ENCODE results near the gene VSIG10L2.
A peak's percentile ranks its signal among the peaks of the same experiment; 100 is the strongest.
"Not testable (repeated sequence)": the region's sequence is repeated elsewhere in the genome, so short reads cannot be mapped to it uniquely, and the experiment has no call there.

The VSIG10L2 gene

DNA sequence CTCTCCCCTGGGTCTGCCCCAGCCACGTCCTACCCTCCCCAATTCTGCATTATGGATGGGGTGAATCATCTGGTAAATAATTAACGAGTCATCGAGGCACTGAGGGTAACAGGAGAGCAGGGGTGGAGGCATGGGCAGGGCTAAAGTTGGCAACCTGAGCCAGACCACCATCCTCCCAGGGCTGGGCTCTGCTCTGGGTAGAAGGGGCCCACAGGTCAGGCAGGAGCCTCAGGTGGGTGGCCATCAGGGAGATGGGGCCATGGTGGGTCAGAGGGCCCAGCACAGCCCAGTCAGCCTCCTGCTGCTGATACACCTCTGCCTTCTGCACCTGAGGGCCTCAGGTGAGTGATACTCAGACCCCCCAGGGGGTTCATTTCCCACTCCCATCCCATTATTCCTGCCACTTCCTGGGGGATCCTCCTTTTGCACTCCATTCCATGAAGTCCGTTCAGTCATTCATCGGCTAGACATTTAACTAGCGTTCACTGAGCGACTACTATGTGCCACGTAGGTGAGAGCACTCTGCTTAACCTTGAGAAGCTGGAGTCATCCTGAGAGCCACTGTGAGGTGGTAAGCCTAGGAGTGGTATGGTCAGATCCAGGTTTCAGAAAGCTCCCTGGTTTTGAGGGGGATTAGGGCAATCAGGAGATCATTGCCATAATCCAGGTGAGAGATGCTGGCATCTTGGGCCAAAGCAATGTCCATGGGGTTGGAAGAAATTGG lies at the start of gene VSIG10L2:
Gene VSIG10L2, plus strand, starts transcription at position 248 of the 724 bp plus-strand sequence. Its CDS starts 12 bp downstream, at position 260.
- no peak for DNase-seq (ENCODE audit: low read depth)

DNA sequence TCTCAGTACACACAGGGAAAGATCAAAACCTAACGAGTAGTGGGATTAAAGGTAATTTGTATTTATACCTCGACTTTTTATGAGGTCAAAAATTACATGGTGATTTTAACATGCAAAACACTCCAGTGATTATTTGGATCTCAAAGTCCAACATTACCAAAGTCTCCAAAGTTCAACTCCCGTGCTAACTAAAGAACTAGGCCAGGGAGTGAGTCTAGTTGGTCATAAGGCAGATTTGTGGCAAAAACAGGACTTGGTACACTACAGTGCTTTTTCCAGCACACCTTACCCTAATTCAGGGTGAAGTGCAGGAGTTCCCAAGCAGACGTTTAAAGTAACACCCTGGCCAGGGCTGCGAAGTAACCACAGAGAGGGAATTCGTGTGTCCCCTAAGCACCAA lies 44.0 kb upstream of the VSIG10L2 start:
- no peak for DNase-seq (ENCODE audit: low read depth)

DNA sequence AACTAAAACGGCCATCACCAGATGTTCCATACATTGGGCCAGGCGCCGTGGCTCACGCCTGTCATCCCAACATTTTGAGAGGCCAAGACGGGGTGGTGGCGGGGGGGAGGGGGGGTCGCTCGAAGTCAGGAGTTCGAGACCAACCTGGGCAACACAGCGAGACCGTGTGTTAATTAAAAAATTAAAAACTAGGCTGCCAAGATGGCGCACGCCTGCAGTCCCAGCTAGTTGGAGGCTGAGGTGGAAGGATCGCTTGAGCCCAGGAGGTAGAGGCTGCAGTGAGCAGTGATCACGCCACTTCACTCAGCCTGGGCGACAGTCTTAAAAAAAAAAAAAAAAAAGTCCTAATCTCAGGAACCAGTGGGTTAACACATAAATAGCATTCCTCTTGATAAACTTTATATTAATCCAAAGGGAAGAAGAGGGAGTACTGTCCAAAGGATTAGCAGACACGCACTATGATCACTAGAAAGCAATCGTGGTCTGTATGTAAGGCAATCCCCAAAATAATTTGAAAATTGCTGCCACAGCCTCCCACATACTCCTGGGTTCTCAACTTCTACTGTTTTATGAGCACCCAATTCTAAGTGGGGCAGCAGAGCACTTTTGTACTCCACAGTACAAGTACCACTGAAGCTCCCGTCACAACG lies 43.4 kb upstream of the VSIG10L2 start:
- no peak for DNase-seq (ENCODE audit: low read depth)

DNA sequence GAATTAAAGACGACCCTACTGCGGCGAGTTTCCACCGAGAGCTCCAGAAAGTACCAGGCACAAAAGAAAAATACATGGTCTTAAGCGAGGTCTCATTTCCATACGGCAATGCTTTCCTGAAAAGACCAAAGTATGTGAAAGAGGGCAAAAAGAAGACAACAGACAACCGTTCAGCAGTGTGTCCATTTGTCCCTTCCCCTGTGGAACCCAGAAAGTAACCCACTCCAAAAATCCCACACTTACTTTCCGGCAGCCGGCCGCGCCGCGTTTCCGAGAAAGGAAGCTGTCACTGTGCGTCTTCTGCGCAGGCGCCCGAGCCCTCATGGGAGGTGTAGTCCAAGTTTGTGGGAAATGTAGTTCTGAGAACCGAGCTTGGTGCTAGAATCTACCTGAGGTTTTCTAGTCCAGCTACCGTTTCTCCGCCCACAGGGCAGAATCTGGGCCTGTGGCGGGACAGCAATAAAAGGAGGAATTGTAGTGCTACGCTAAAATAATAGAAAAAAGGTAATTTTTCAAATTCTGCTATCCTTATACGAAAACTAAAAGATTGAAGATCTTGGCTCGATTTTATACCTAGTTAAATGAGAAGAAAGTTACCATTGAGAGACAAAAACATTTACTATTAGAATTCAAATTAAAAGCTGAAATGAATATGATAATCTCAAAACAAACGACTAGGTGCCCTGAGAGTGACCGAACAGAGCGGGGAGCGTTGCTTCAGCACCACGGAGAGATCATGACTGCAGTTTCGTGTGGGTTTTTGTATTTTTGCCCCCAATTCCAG lies 42.7 kb upstream of the VSIG10L2 start, which contains the start of gene PUS3:
Gene PUS3, minus strand, starts transcription at position 280 of the 784 bp plus-strand sequence. CDS start 6,922 bp downstream, outside the sequence.
- DNase-seq (ENCODE audit: low read depth): peak; percentile 45

GRCh38 chr11:125903711-125904659 lies 41.9 kb upstream of the VSIG10L2 start, which contains the start of gene DDX25:
DDX25 (plus strand) TSS chr11:125904508; CDS start chr11:125904518, 10 bp downstream.
- no peak for DNase-seq (ENCODE audit: low read depth)

- DNase-seq (ENCODE audit: low read depth): no peak
Measured at GRCh38 chr11:125904678-125905077, 41.2 kb upstream of the VSIG10L2 start.

GRCh38 chr11:125910226-125910849 lies 35.5 kb upstream of the VSIG10L2 start:
- no peak for DNase-seq (ENCODE audit: low read depth)

GRCh38 chr11:125914601-125915000 lies 31.2 kb upstream of the VSIG10L2 start:
- not testable (repeated sequence) for DNase-seq (ENCODE audit: low read depth)

- no peak for DNase-seq (ENCODE audit: low read depth)
Measured at GRCh38 chr11:125916683-125917347, 29.0 kb upstream of the VSIG10L2 start.

GRCh38 chr11:125918140-125918840 lies 27.6 kb upstream of the VSIG10L2 start:
- DNase-seq (ENCODE audit: low read depth): no peak

DNA sequence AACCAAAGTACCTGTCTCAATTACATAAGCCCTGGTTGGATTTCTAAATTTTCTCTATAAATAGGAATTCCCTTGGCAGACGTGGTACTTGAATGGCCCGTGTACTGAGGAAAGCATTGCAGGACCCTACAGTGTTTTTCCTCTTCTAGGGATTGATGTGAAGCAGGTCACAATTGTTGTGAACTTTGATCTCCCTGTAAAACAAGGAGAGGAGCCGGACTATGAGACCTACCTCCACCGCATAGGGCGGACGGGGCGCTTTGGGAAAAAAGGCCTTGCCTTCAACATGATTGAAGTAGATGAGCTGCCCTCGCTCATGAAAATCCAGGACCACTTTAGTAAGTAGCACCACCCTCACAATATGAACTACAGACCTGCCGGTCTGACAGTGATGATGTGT lies 24.8 kb upstream of the VSIG10L2 start:
- DNase-seq (ENCODE audit: low read depth): no peak

DNA sequence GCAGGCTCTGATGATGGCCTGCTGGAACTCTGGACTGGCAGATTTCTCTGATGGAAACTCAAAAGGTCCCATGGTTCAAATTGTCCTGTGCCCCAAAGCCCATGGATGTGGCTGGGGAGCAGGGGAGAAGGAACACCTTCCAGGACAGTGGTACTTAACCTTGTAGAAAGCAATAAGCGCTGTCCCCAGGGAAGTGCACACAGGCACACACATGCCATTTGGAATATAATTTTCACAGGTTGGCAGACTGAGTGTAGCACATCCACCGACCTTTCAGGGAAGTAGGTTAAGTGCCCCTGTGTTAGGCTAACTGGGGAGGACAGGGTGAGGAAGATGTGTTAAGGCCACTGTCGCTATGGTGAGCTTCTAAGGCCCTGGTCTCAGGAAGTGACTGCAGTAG lies 23.7 kb upstream of the VSIG10L2 start:
- no peak for DNase-seq (ENCODE audit: low read depth)

GRCh38 chr11:125923012-125923579 lies 22.7 kb upstream of the VSIG10L2 start:
- peak; percentile 48 for DNase-seq (ENCODE audit: low read depth)

- DNase-seq (ENCODE audit: low read depth): no peak
Measured at GRCh38 chr11:125923633-125924032, 22.2 kb upstream of the VSIG10L2 start.

- DNase-seq (ENCODE audit: low read depth): no peak
Measured at GRCh38 chr11:125924384-125925007, 21.3 kb upstream of the VSIG10L2 start.

DNA sequence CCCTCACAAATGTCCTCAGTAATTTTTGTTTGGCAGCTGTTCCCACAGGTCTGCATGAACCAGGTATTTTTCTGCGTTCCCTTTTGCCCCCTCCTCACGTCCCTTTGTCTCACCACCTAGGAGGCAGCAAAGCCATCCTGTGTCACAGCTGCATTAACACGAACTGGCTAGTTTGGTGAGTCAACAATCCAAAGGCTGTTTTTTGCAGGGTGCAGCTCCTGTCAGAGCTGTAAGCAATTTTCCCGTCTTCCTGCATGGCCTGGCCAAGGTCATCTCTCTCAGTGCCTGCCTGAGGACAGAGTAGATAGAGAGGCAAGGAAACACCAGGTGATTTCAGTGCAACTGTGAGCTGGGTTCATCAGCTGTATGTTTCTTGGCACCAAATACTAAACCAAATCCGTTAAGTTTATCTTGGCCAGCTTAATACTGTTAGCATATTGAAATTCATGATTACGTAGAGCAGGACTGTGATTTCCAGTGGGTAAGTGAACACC lies 20.6 kb upstream of the VSIG10L2 start:
- no peak for DNase-seq (ENCODE audit: low read depth)

GRCh38 chr11:125925804-125926203 lies 20.0 kb upstream of the VSIG10L2 start:
- DNase-seq (ENCODE audit: low read depth): no peak

DNA sequence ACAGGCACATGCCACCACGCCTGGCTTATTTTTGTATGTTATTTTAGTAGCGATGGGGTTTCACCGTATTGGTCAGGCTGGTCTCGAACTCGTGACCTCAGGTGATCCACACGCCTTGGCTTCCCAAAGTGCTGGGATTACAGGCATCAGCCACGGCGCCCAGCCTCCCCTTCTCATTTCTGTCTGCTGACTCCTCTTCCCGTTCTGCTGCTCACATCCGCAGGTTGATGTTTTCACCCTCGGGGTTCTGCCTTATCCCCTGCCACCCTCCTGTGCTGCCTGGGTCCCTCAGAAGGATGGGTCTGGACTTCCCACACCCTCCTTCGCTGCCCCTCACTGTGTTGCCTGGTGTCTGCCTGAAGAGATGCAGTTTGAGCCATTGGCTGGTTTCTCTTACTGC lies 19.2 kb upstream of the VSIG10L2 start:
- no peak for DNase-seq (ENCODE audit: low read depth)
